Right lobe of liver (tissue), 6 donors: ENCODE results near the gene NNT. TPM values are rescaled to one million over a fixed set of nuclear protein-coding genes. Genes with fewer than 3 reads are reported as not detected.

Source experiments
- ATAC-seq, 4 donors: fragments of 200-7000 bp; cut with Tn5 transposase; one replicate each; pipeline ENCODE4 v1.9.1; 2020; ENCODE audit warnings: mild to moderate bottlenecking in 4 of 4, moderate library complexity in 4 of 4
- DNase-seq, 3 donors: peaks; one replicate each; pipeline ENCODE4 v3.0.0-alpha.2; 2020
- H3K27ac ChIP-seq, 3 donors: fragments of 200-600 bp; one replicate each; pipeline ENCODE4 v1.8.0; 2022
- H3K27me3 ChIP-seq, 2 donors: fragments of 200-600 bp; one replicate each; pipeline ENCODE4 v1.8.0; 2022
- H3K36me3 ChIP-seq, 4 donors: fragments of 200-600 bp; sonication (generic) in 1 of 4; one replicate each; pipeline versions ENCODE4 v1.5.1 to v1.8.0; 2017 to 2022; ENCODE audit warnings: control low read depth in 1 of 4
- H3K4me1 ChIP-seq, 4 donors: fragments of 200-600 bp; sonication (generic) in 1 of 4; one replicate each; pipeline versions ENCODE4 v1.5.1 to v1.8.0; 2017 to 2022; ENCODE audit warnings: control low read depth in 1 of 4
- H3K4me3 ChIP-seq, 3 donors: fragments of 200-600 bp; one replicate each; pipeline ENCODE4 v1.8.0; 2022
- H3K9me3 ChIP-seq, 4 donors: fragments of 200-600 bp; sonication (generic) in 1 of 4; one replicate each; pipeline versions ENCODE4 v1.5.1 to v1.8.0; 2017 to 2022; ENCODE audit warnings: control low read depth in 1 of 4
- CTCF ChIP-seq, 4 donors: fragments of 200-600 bp in 3 of 4; fragments of 450-650 bp in 1 of 4; IDR thresholded peaks; one replicate each; pipeline versions ENCODE4 v1.5.1 to v1.8.0; 2016 to 2022; ENCODE audit warnings: antibody characterized with exemption in 4 of 4, mild to moderate bottlenecking in 2 of 4
- POLR2A ChIP-seq: fragments of 450-650 bp; IDR thresholded peaks from one replicate; pipeline ENCODE4 v1.6.1; 2017; ENCODE audit warnings: antibody characterized with exemption, mild to moderate bottlenecking
- WGBS: methylation state at CpG from one replicate; pipeline ENCODE4 v1.1.6; 2018; ENCODE audit warnings: low coverage, low lambda C conversion rate; ENCODE audit not compliant: insufficient coverage; ENCODE audit errors: missing lambda C conversion rate; 5-methylcytosine and 5-hydroxymethylcytosine counted together
- intact Hi-C, 2 donors: fragments of 100-400 bp; cut with DNase I; formaldehyde crosslinking; loops; one replicate each; pipeline versions ENCODE4 v1.11.2 to v1.14.1; 2022
- total RNA-seq, 6 experiments: library from RNA; depleted of rRNA in 2 of 6; stranded (reverse); fragments of >200 nt in 2 of 6; fragmentation: NEBNext Ultra II Directional in 3 of 6; extraction: Animal tissue kit (Norgen Biotek cat#: 25700) in 3 of 6; gene quantifications; one replicate each; pipeline versions ENCODE4 v1.1.0 to v1.2.4, GENCODE V29; 2016 to 2023
- donor health status: DM: no; HTN: yes; CAD: no.
- donor health status: DM: no; HTN: no; CAD: no.
- donor health status: DM: no; HTN: no; CAD: no.
- donor health status: DM: no; HTN: yes; CAD: no.
- donor health status: DM: no; HTN: yes; CAD: no.

Gene NNT
- total RNA-seq, 6 experiments from 2014 or later, result 81.3 to 250 (median 188) TPM

- H3K9me3 ChIP-seq, result no peaks in the 10 kb centered on the region
- H3K27ac ChIP-seq, result peak overlapping the region; percentile 89 to 93 (median 91)
- peak overlapping the region; percentile 78 to 86 (median 80) for H3K4me3 ChIP-seq
- no peaks in the 10 kb centered on the region for H3K27me3 ChIP-seq
- intact Hi-C loops, result no loop called here
- peak in 2 of 4 donors; percentile 23 to 31 for ATAC-seq
- H3K4me1 ChIP-seq, result peaks cover 0 to 33% (median 4%) of the 10 kb centered on the region in 4 donors
- DNase-seq, result no peak
- TF ChIP-seq POLR2A (peak; percentile 35), CTCF (IDR thresholded peaks at IDR 0.05) (no peak)
- 30% methylated on average over 8 of the region's 8 CpGs for WGBS
- no peaks in the 10 kb centered on the region for H3K36me3 ChIP-seq
Observed at GRCh38 chr5:43601454-43602260, 1.3 kb upstream of the NNT start.

GRCh38 chr5:43603344-43604217 lies 601 bp downstream of the NNT start:
- DNase-seq (peak; percentile 85 to 94 (median 93)), ATAC-seq (peak; percentile 79 to 89 (median 83))
- peak overlapping the region; percentile 89 to 93 (median 91) for H3K27ac ChIP-seq
- H3K4me1 ChIP-seq, result peaks cover 0 to 33% (median 4%) of the 10 kb centered on the region in 4 donors
- no peaks in the 10 kb centered on the region for H3K36me3 ChIP-seq
- TF ChIP-seq POLR2A (peak; percentile 98), CTCF (IDR thresholded peaks at IDR 0.05) (no peak)
- H3K9me3 ChIP-seq, result no peaks in the 10 kb centered on the region
- H3K4me3 ChIP-seq, result peak overlapping the region; percentile 78 to 86 (median 80)
- under 1% methylated on average over 29 of the region's 49 CpGs for WGBS
- intact Hi-C loops, result no loop called here
- no peaks in the 10 kb centered on the region for H3K27me3 ChIP-seq

- Histone ChIP-seq H3K4me3 (peak overlapping the region; percentile 78 to 86 (median 80)), H3K27me3 (no peaks in the 10 kb centered on the region), H3K27ac (peak overlapping the region in 2 of 3 donors; percentile 89 to 93), H3K4me1 (peaks cover 0 to 33% (median 4%) of the 10 kb centered on the region in 4 donors), H3K36me3 (peaks cover 0 to 9% (median 2%) of the 10 kb centered on the region in 4 donors), H3K9me3 (no peaks in the 10 kb centered on the region)
- no peak for DNase-seq
- intact Hi-C loops, result no loop called here
- ATAC-seq, result no peak
- TF ChIP-seq CTCF (IDR thresholded peaks at IDR 0.05), result no peak
- no peak for TF ChIP-seq POLR2A
- 47% methylated on average over 3 of the region's 4 CpGs for WGBS
Observed at GRCh38 chr5:43604699-43605098, 1.7 kb downstream of the NNT start.

GRCh38 chr5:43606351-43606750 lies 3.4 kb downstream of the NNT start:
- Histone ChIP-seq H3K36me3 (peaks cover 0 to 22% (median 6%) of the 10 kb centered on the region in 4 donors), H3K27ac (peak overlapping the region in 1 of 3 donors; percentile 29), H3K4me1 (peaks cover 0 to 28% (median 4%) of the 10 kb centered on the region in 4 donors), H3K4me3 (no peak overlapping the region), H3K27me3 (no peaks in the 10 kb centered on the region), H3K9me3 (no peaks in the 10 kb centered on the region)
- intact Hi-C loops, result no loop called here
- ATAC-seq, result no peak
- 92% methylated on average over 3 of the region's 3 CpGs for WGBS
- TF ChIP-seq CTCF (IDR thresholded peaks at IDR 0.05), result no peak
- no peak for TF ChIP-seq POLR2A
- DNase-seq, result no peak
